Calu3 (cell line): ENCODE results near the gene PNMA1. TPM values are rescaled to one million over a fixed set of nuclear protein-coding genes. Genes with fewer than 3 reads are reported as not detected.
A peak's percentile ranks its signal among the peaks of the same experiment; 100 is the strongest.

Experiments
- BruUV-seq: library from RNA; stranded (reverse); fragments of 400-500 nt; replicated peaks from 2 replicates; lab custom pipeline; 2021; lab: Mats Ljungman, UMichigan
- CTCF ChIA-PET: fragments of 300-600 bp; sonication (Branson Sonifier 250); formaldehyde crosslinking; loops from one replicate; lab custom pipeline; 2022; ENCODE audit warnings: antibody characterized with exemption; lab: Charles Lee
- DNase-seq: peaks from one replicate; pipeline ENCODE4 v3.0.0; 2022
- H3K27ac Mint-ChIP-seq: one replicate; pipeline ENCODE4 v1.8.0; 2022; ENCODE audit warnings: mixed read lengths; ENCODE audit not compliant: unreplicated experiment
- H3K27me3 Mint-ChIP-seq: one replicate; pipeline ENCODE4 v1.8.0; 2022; ENCODE audit warnings: mixed read lengths; ENCODE audit not compliant: unreplicated experiment
- H3K36me3 Mint-ChIP-seq: one replicate; pipeline ENCODE4 v1.8.0; 2022; ENCODE audit warnings: mild to moderate bottlenecking, moderate library complexity, mixed read lengths; ENCODE audit not compliant: insufficient read depth, unreplicated experiment
- H3K4me1 Mint-ChIP-seq: one replicate; pipeline ENCODE4 v1.8.0; 2022; ENCODE audit warnings: mild to moderate bottlenecking, low read depth, mixed read lengths; ENCODE audit not compliant: unreplicated experiment
- H3K4me3 Mint-ChIP-seq: one replicate; pipeline ENCODE4 v1.8.0; 2022; ENCODE audit warnings: mild to moderate bottlenecking, low read depth, moderate library complexity, mixed read lengths; ENCODE audit not compliant: unreplicated experiment
- H3K9me3 Mint-ChIP-seq: one replicate; pipeline ENCODE4 v1.8.0; 2022; ENCODE audit warnings: low read depth, mixed read lengths; ENCODE audit not compliant: unreplicated experiment
- CTCF ChIP-seq: fragments of 200-600 bp; IDR thresholded peaks from one replicate; pipeline ENCODE4 v1.8.0; 2022; ENCODE audit warnings: antibody characterized with exemption; ENCODE audit not compliant: unreplicated experiment
- intact Hi-C: fragments of 100-400 bp; cut with micrococcal nuclease; formaldehyde crosslinking; loops from one replicate; pipeline ENCODE4 v1.10.0; 2022; ENCODE audit not compliant: unreplicated experiment
- total RNA-seq: library from RNA; stranded (reverse); gene quantifications from 2 replicates; pipeline ENCODE4 v1.2.3, GENCODE V29; 2022

Gene PNMA1
- total RNA-seq, 1 experiment from 2014 or later = 37.2 TPM

- peaks cover 46% of the 10 kb centered on the region for H3K36me3 Mint-ChIP-seq
- no TSS peak for BruUV-seq
- CTCF ChIA-PET = interaction anchor here (0.6 to 3.8 kb wide), 4 partner anchors 11 to 33 kb away, joined by 7 to 23 read pairs (median 10); no protein-coding TSS in a partner anchor
These were observed 40.8 kb upstream of the PNMA1 start for GRCh38 chr14:73754911-73755360.

DNA sequence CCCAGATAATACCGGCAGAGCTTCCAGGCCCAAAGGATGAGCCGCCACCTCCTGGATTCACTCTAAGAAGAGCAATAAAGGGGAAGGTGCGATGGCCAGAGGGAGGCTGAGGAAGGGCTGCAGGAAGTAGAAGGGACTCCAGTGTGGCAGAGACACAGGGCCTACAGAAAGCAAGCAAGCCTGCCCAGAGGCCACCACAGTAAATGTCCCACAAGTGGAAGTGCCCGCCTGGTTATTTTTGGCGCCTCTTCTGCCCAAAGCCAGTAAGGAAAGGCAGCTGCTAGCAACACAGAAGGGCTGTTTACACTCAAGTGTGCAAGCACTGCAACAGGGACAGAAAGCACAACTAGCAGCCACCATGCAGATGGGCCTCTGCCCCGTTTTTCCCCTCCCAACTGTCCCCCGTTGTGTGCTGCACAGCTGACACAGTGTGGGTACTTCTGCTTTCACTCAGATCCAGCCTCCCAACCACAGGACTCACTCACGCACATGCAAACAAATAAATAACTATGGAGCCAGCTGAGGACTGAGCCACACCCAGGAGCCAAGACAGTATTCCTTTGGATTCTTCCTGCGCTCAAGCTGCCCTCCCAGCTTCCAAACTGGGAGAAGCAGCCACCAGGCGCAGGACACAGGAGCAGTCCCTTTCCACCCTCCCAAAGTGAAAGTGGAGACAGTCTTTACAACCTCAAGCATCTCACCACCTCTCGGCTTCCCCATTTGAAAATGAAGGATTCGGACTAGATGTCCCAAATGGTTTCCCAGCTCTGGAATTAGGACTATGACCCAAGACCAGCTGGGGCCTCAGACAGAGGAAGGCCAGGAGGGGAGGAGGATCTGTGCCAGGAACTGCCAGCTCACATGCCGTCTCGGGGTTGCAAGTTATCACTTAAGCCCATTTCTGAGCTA lies 40.0 kb upstream of the PNMA1 start:
- Mint-ChIP-seq H3K27ac (peak overlapping the region; percentile 91), H3K27me3 (no peaks in the 10 kb centered on the region), H3K9me3 (no peaks in the 10 kb centered on the region), H3K4me3 (peak overlapping the region; percentile 73), H3K4me1 (peaks cover 72% of the 10 kb centered on the region), H3K36me3 (peaks cover 42% of the 10 kb centered on the region)
- DNase-seq = no peak
- CTCF ChIA-PET = interaction anchor here (0.6 to 3.8 kb wide), 7 partner anchors 13 to 114 kb away, joined by 3 to 23 read pairs (median 6); no protein-coding TSS in a partner anchor
- no peak for TF ChIP-seq CTCF
- BruUV-seq = TSS peak; percentile 68
- intact Hi-C loops = loop anchor here (2.0 kb wide), 2 partner anchors 13 to 33 kb away; no protein-coding TSS in a partner anchor

More at GRCh38 chr14:73754911-73755360, 40.8 kb upstream of the PNMA1 start:
- TF ChIP-seq CTCF = no peak
- Mint-ChIP-seq H3K27me3 (no peaks in the 10 kb centered on the region), H3K4me1 (peaks cover 71% of the 10 kb centered on the region), H3K27ac (peak overlapping the region; percentile 91), H3K4me3 (peak overlapping the region; percentile 73), H3K9me3 (no peaks in the 10 kb centered on the region)
- DNase-seq = no peak
- intact Hi-C loops = loop anchor here (2.0 kb wide), 2 partner anchors 14 to 32 kb away; no protein-coding TSS in a partner anchor

DNA sequence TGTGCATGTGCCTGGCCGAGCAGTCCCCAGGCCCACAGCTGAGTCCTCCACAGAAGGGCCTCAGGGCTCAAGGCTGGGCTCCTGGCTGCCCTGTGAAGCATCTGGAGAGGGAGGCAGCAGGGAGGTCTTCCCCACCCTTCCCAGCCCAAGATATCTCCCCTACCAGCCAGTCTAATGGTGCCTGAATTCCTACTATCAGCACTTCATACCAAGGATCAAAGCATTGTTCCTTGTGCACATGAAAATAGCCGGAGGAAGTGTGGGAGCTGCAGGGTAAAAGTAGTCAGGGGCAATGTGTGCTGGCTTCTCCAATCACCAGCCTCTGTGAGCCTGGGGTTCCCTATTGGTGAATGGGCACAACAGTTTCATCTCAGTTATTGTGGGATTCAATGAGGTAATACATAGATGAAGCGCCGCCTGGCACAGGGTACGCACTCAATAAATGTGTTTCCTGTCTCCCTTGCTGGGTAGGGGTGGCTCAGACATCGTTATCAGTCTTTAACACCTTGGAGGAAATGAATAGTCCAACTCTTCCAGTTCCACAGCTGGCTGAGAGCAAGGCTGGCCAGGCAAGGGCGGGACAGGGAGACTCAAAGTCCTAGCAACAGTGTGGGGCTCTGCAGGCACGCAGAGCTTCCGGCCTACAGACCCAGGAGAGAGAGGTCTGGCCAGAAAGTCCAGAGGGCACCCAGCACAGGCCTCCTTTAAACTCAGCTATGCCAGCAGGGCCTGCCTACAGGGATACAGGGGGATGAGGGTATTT lies 39.1 kb upstream of the PNMA1 start:
- intact Hi-C loops = no loop called here
- TF ChIP-seq CTCF = no peak
- Mint-ChIP-seq H3K9me3 (no peaks in the 10 kb centered on the region), H3K4me1 (peaks cover 77% of the 10 kb centered on the region), H3K36me3 (peaks cover 34% of the 10 kb centered on the region), H3K27me3 (no peaks in the 10 kb centered on the region), H3K27ac (peak overlapping the region; percentile 91), H3K4me3 (peak overlapping the region; percentile 73)
- CTCF ChIA-PET = interaction anchor here (1.0 to 3.8 kb wide), 6 partner anchors 12 to 114 kb away, joined by 3 to 23 read pairs (median 5); no protein-coding TSS in a partner anchor
- DNase-seq = peak; percentile 76
- no TSS peak for BruUV-seq
